Glomerular visceral epithelial cell (primary cell): ENCODE data around the gene FARP1.

Source experiments
- DNase-seq: peaks from one replicate; pipeline ENCODE4 v3.0.0-alpha.2; 2016; ENCODE audit errors: extremely low spot score

Gene FARP1

DNA sequence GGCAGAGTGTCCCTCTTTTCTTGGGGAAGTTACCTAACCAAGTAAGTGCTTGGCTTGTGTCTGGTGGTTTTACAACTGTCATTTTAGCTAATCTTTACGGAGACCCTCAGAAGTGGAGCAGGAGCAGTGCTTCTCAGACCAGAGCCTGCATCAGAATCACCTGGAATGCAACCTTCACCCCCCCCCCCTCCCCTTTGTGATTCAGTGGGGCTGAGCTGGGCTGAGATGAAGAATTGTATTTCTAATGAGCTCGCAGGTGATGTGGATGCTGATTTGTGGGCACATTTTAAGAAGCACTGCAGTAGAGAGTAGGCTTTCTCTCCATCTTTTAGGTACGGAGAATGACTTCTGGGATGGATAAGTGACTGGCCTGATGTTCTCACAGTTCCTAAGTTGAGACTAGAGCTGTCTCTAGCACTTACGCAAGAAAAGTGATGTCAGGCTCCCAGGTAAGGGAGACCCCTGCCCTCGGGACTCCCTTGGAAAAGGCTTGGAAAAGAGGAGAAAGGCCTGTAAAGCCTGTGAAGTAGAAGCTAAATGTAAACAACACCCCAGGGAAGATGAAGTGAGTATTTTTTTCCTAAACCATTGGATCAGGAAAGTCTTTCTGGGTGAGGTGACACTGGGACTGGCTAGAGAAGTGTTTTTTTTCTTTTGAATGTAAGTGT is 57.5 kb downstream of the FARP1 start:
- DNase-seq: no peak

DNA sequence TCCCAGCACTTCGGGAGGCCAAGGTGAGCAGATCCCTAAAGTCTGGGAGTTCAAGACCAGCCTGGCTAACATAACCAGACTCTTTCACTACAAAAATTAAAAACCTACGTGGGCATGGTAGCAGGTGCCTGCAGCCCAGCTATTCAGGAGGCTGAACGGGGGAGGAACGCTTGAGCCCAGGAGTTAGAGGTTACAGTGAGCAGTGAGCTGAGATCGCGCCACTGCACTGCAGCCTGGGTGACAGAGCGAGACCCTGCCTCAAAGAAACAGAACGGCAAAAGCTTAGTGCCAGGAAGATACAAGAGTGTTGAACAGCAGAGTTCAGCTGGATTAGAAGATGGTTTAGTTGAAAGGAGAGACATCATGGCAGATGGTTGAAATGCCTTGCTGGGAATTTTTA is 58.3 kb downstream of the FARP1 start:
- no peak for DNase-seq

- DNase-seq: no peak
These were observed 59.1 kb downstream of the FARP1 start for GRCh38 chr13:98201984-98202383.

- DNase-seq: no peak
These were observed 60.9 kb downstream of the FARP1 start for GRCh38 chr13:98203646-98204326.

- DNase-seq: no peak
These were observed 61.7 kb downstream of the FARP1 start for GRCh38 chr13:98204546-98204945.

- DNase-seq: peak; percentile 87
These were observed 64.1 kb downstream of the FARP1 start for GRCh38 chr13:98206946-98207345.

GRCh38 chr13:98207416-98207815 is 64.5 kb downstream of the FARP1 start:
- peak; percentile 89 for DNase-seq

DNA sequence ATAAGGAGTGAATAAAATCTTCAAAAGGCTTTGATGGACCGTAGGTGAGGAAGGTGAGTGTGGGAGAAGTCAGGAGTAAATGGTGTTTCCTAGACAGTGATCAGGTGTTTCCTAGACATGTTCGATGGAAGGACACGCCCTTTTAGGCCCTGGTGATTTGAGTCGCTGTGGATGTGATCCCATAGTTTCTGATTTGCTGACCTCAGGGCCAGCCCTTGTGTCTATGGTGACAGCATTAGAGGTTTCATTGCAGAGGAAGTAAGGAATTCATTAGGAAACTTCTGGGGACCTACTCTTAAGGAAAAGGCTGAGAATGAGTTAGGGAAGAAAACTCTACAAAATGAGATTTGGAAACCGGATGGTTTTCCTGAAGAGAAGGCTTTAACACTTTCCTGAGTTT is 65.7 kb downstream of the FARP1 start:
- no peak for DNase-seq

DNA sequence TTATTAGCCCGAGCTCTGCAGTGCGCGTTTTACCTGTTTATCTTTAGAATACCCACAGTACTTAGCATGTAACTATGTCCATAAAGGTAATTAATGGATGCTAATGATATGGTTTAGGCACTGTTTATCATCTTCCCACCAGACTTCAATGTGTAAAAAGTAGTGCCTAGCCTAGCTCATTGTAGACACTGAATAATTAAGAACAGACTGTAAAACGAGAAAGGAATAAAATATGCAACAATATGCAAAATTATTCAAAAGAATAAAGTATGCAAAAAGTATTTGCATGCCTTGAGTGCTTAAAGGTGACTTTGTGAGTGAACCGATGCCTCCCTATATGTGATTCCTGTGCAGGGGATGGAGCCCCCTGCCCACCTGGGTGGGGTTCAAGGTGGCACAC is 69.9 kb downstream of the FARP1 start:
- no peak for DNase-seq

- DNase-seq: no peak
These were observed 70.5 kb downstream of the FARP1 start for GRCh38 chr13:98213354-98213753.

DNA sequence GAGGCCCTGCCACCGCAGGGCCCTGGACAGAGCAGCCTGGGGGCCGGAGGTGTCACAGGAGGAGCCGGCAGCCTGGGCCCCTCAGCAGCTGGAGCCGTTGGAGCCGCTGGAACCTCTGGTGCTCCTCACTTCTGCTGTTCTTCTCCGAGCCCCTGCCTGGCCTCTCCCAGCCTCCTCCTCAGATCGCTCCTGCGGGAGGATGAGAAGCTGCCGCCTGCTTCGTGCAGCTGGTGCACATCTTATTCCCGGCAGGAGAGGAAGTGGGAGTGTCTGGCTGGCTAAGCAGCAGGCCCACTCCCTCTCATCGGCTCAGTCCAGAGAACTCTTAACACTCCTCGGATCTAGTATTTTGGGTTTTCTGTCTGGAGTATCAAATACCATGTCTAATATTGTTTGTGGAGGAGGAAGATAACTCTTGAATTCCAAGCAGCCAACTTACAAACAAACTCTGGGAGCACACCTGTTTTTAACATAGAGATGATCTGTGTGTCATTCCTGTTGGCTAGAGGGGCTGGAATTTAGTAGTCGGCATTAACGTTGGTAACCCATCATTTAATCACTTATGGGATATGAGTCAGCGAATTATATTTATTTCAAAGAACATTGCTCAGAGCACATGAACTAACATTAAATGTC is 71.2 kb downstream of the FARP1 start:
- DNase-seq: peak; percentile 35

- no peak for DNase-seq
These were observed 71.8 kb downstream of the FARP1 start for GRCh38 chr13:98214707-98215106.

- DNase-seq: no peak
These were observed 72.6 kb downstream of the FARP1 start for GRCh38 chr13:98215508-98215907.

GRCh38 chr13:98216135-98216565 is 73.3 kb downstream of the FARP1 start:
- peak; percentile 59 for DNase-seq

DNA sequence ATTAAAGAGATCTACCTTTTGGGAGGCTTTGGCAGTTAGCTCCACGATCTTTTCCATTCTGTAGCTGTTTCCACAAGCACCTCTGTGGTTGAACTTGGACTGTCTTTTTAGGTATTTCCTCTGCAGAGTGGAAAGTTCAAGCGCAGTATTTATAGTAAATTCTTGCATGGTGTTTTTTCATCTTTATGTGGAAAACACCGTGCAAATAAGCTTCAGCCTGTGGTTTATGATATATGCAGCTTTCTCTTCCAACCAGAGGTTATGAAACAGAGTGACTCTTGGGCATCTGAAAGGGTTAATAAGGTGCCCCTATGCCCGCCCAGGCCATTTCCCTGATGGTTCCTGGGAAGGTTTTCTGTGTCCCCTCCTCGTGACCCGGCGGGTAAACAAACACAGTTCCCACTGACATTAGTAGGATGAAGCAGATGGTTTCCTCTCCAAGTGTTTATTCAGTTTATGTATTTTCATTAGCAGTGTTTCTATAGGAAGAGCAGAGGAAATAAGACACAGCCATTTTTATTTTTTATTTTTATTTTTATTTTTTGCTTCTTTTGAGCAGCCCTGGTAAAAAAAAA is 73.9 kb downstream of the FARP1 start:
- DNase-seq: no peak

- no peak for DNase-seq
These were observed 74.7 kb downstream of the FARP1 start for GRCh38 chr13:98217597-98217996.

GRCh38 chr13:98219685-98220084 is 76.8 kb downstream of the FARP1 start:
- DNase-seq: no peak

- no peak for DNase-seq
These were observed 77.4 kb downstream of the FARP1 start for GRCh38 chr13:98220271-98220791.

GRCh38 chr13:98221234-98221633 is 78.3 kb downstream of the FARP1 start:
- no peak for DNase-seq

DNA sequence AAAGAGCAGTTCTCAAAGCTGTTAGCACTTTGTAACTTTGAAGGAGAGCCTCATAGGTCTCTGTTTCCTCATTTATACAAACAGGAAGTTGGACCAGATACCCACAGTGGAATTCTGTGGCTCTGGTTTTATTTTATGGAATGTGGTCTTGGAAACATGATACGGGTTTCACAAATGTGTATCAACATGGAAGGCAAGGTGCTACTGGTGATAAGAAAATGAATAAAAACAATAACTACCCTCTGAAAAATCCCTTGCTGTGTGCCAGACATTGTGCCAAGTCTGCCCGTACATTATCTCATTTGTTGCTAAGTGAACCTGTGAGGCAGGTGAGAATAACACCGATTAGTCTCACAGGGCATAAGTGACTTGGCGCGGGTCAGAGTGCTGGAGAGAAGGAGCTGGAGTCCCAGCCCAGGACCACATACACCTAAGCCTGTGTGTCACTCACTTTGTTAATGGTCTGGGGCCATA is 79.2 kb downstream of the FARP1 start:
- DNase-seq: peak; percentile 47

DNA sequence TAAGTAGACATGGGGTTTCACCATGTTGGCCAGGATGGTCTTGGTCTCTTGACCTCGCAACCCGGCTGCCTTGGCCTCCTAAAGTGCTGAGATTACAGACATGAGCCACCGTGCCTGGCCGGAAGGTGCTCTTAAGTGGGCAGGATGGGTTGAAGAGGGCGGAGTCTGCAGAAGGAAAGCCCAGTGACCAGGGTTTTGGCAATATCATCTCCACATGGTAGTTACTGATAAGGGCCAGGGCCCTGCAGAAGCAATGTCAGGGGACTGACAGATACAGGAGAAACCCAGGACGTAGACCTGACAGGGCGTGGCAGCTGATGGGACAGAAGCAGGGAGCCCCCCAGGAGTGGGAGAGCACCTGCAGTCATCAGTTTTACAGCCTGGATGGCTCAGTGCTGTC is 79.9 kb downstream of the FARP1 start:
- no peak for DNase-seq

GRCh38 chr13:98223741-98224140 is 80.8 kb downstream of the FARP1 start:
- no peak for DNase-seq
